Measurements from ENCODE around the gene TPM1. TPM values are rescaled to one million over a fixed set of nuclear protein-coding genes. Genes with fewer than 3 reads are reported as not detected.

The TPM1 gene
- polyA plus RNA-seq, 5 donors = 608 to 697 (median 640) TPM

Other genes starting within 250 kb of the TPM1 start
- gene LACTB, start 79.1 kb downstream of the TPM1 start, polyA plus RNA-seq (ENCODE audit: insufficient read depth in 1 of 5, insufficient read length in 5 of 5, low replicate concordance in 1 of 5) = 10 to 100 TPM; 14.8 to 24.6 (median 18.5) TPM
- gene RPS27L, start 114.7 kb downstream of the TPM1 start, polyA plus RNA-seq (ENCODE audit: insufficient read depth in 1 of 5, insufficient read length in 5 of 5, low replicate concordance in 1 of 5) = 100 to 1,000 TPM in 1 of 5 donors, 10 to 100 TPM in 4; 76.8 to 103 (median 92.8) TPM
- 10 to 100 TPM; 36.7 to 72.5 (median 64.0) TPM for gene RAB8B, start 146.9 kb downstream of the TPM1 start, polyA plus RNA-seq (ENCODE audit: insufficient read depth in 1 of 5, insufficient read length in 5 of 5, low replicate concordance in 1 of 5)
- gene APH1B, start 234.9 kb downstream of the TPM1 start, polyA plus RNA-seq (ENCODE audit: insufficient read depth in 1 of 5, insufficient read length in 5 of 5, low replicate concordance in 1 of 5) = 10 to 100 TPM; 22.0 to 30.6 (median 28.7) TPM